Lower lobe of right lung (tissue), 2 donors: ENCODE results near the gene ANKS1B. TPM values are rescaled to one million over a fixed set of nuclear protein-coding genes. Genes with fewer than 3 reads are reported as not detected.

ENCODE experiments used
- ATAC-seq, 2 donors: fragments of 200-7000 bp; cut with Tn5 transposase; one replicate each; pipeline ENCODE4 v1.9.1; 2020 to 2022; ENCODE audit warnings: mild to moderate bottlenecking in 2 of 2, moderate library complexity in 2 of 2
- DNase-seq: peaks from one replicate; pipeline ENCODE4 v3.0.0-alpha.2; 2020
- H3K27ac ChIP-seq: fragments of 200-600 bp; one replicate; pipeline ENCODE4 v1.8.0; 2022
- H3K27me3 ChIP-seq: fragments of 200-600 bp; one replicate; pipeline ENCODE4 v1.8.0; 2022; ENCODE audit warnings: low read depth
- H3K36me3 ChIP-seq: fragments of 200-600 bp; one replicate; pipeline ENCODE4 v1.8.0; 2022; ENCODE audit warnings: mild to moderate bottlenecking
- H3K4me1 ChIP-seq: fragments of 200-600 bp; one replicate; pipeline ENCODE4 v1.8.0; 2022
- H3K4me3 ChIP-seq: fragments of 200-600 bp; one replicate; pipeline ENCODE4 v1.8.0; 2022; ENCODE audit warnings: mild to moderate bottlenecking
- H3K9me3 ChIP-seq: fragments of 200-600 bp; one replicate; pipeline ENCODE4 v1.8.0; 2022
- intact Hi-C: fragments of 100-400 bp; cut with DNase I; formaldehyde crosslinking; loops from one replicate; pipeline ENCODE4 v1.11.0; 2022
- total RNA-seq: library from RNA; stranded (reverse); fragmentation: NEBNext Ultra II Directional; extraction: Animal tissue kit (Norgen Biotek cat#: 25700); gene quantifications from one replicate; pipeline ENCODE4 v1.2.1, GENCODE V29; 2021
- TF ChIP-seq, protein P1 (sequence below): fragments of 200-600 bp; IDR thresholded peaks from one replicate; pipeline ENCODE4 v1.8.0; 2022; ENCODE audit warnings: antibody characterized with exemption, mild to moderate bottlenecking
- donor health status: DM: no; HTN: yes; CAD: no; lungs with severe emphysema.

The ANKS1B gene
- total RNA-seq, 1 donor from 2014 or later, result 4.0 TPM

DNA sequence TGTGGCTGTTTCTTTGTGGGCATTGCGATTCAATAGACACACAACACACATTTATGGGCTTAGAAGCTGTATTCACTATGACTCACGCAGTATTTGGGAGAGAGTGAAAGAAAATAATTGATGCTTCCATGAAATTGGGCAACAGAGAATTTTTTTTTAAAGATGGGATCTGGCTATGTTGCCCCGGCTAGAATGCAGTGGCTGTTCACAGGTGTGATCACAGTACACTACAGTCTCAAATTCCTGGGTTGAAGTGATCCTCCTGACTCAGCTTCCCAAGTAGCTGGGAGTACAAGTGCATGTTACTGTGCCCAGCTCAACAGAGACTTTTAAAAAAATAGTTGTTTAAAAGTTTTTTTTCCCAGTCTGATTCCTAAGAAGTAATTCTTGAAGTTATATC, 1193.3 kb downstream of the ANKS1B start:
- intact Hi-C loops, result no loop called here
- DNase-seq, result no peak
- Histone ChIP-seq H3K4me1 (no peaks in the 10 kb centered on the region), H3K27me3 (no peaks in the 10 kb centered on the region), H3K4me3 (no peak overlapping the region), H3K36me3 (no peaks in the 10 kb centered on the region), H3K9me3 (no peaks in the 10 kb centered on the region), H3K27ac (no peak overlapping the region)
- ATAC-seq, result no peak
- TF ChIP-seq, protein P1, sequence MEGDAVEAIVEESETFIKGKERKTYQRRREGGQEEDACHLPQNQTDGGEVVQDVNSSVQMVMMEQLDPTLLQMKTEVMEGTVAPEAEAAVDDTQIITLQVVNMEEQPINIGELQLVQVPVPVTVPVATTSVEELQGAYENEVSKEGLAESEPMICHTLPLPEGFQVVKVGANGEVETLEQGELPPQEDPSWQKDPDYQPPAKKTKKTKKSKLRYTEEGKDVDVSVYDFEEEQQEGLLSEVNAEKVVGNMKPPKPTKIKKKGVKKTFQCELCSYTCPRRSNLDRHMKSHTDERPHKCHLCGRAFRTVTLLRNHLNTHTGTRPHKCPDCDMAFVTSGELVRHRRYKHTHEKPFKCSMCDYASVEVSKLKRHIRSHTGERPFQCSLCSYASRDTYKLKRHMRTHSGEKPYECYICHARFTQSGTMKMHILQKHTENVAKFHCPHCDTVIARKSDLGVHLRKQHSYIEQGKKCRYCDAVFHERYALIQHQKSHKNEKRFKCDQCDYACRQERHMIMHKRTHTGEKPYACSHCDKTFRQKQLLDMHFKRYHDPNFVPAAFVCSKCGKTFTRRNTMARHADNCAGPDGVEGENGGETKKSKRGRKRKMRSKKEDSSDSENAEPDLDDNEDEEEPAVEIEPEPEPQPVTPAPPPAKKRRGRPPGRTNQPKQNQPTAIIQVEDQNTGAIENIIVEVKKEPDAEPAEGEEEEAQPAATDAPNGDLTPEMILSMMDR, result no peak

DNA sequence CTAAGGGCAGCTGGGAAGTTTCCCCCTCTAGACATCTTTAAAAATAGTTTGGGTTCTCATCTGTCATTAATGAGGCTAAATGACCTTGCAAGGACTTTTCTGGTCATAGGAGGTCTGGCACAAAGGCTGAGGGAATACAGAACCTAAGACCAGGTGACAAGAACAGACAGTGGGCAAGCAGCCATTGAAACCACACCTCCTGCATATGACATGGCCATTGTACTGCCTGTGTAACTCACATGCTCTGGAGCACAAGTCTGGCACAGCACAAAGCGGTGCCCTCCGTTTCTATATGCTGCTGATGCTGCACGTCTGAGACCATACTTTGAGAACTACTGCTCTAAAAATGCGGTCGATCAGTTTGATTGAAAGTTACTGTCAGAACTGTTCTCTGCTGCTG, 1196.3 kb downstream of the ANKS1B start:
- no peak overlapping the region for H3K27ac ChIP-seq
- no peaks in the 10 kb centered on the region for H3K4me1 ChIP-seq
- H3K36me3 ChIP-seq, result no peaks in the 10 kb centered on the region
- H3K4me3 ChIP-seq, result no peak overlapping the region
- ATAC-seq (no peak), DNase-seq (no peak)
- no peaks in the 10 kb centered on the region for H3K9me3 ChIP-seq
- intact Hi-C loops, result no loop called here
- no peaks in the 10 kb centered on the region for H3K27me3 ChIP-seq
- TF ChIP-seq, protein P1, result no peak

DNA sequence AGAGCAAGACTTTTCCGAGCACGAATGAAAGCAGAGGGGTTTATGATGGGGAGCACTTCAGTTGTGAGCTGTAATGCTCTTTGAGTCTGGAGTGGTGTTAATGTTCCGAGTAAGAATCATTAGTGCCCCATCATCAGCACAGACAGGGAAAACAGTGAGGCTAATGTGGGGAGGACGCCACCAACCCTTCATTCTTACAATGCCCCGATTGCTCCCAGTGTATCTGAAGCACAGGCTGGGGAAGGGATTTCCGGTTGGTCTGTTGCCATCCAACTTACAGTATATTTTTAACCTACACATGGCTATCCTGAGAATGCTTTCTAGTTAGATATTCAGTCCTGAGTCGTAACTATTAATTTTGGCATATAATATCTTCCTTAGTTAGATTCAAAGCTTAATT, 1198.1 kb downstream of the ANKS1B start:
- H3K36me3 ChIP-seq, result no peaks in the 10 kb centered on the region

DNA sequence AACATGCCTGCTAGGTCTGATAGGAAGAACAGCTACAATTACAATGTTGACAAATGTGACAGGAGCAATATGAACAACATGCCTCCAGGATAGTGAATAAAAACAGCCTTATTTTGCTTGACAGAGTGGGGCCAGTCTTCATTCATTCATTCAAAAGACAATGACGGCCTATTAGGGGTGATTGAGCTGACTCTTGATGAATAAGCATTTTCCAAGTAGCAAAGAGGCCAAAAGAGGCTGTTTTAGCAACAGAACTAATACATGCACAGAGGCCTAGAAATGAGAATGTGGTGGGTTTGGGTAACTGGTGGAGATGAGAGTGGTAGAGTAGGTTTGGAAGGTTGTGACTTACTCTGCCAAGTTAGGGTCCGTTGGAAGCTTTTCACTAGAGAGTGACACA, 1201.3 kb downstream of the ANKS1B start:
- Histone ChIP-seq H3K4me3 (no peak overlapping the region), H3K9me3 (no peaks in the 10 kb centered on the region), H3K36me3 (no peaks in the 10 kb centered on the region), H3K4me1 (no peaks in the 10 kb centered on the region), H3K27me3 (no peaks in the 10 kb centered on the region), H3K27ac (no peak overlapping the region)
- DNase-seq (no peak), ATAC-seq (no peak)
- TF ChIP-seq, protein P1, result no peak
- intact Hi-C loops, result no loop called here

More for the DNA sequence above, 1198.1 kb downstream of the ANKS1B start:
- Histone ChIP-seq H3K4me3 (no peak overlapping the region), H3K27ac (no peak overlapping the region), H3K9me3 (no peaks in the 10 kb centered on the region), H3K4me1 (no peaks in the 10 kb centered on the region), H3K27me3 (no peaks in the 10 kb centered on the region)
- intact Hi-C loops, result no loop called here
- ATAC-seq (no peak), DNase-seq (no peak)
- TF ChIP-seq, protein P1, result no peak

DNA sequence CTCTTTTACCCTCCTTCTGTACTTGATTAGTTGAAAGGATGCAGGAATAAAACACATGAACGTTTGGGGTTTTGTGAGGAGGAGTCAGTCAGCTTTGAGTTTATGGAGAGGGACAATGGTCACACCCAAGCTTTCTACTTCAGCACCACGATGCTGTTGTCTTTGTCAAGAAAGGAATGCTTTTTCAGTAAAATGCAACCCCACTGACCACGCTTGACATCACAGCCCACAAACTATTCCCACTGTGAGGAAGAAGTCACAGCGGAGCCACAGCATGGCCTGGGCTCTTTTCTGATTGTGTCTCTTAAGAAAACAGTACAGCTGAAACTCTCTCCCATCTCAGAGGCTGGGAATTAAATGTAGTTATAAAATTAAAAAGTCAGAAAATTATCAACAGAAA, 1204.5 kb downstream of the ANKS1B start:
- no peak for ATAC-seq
- H3K4me1 ChIP-seq, result no peaks in the 10 kb centered on the region
- H3K4me3 ChIP-seq, result no peak overlapping the region
- H3K27me3 ChIP-seq, result no peaks in the 10 kb centered on the region
- DNase-seq, result no peak
- intact Hi-C loops, result no loop called here
- no peak overlapping the region for H3K27ac ChIP-seq
- TF ChIP-seq, protein P1, result no peak
- H3K9me3 ChIP-seq, result no peaks in the 10 kb centered on the region
- no peaks in the 10 kb centered on the region for H3K36me3 ChIP-seq

DNA sequence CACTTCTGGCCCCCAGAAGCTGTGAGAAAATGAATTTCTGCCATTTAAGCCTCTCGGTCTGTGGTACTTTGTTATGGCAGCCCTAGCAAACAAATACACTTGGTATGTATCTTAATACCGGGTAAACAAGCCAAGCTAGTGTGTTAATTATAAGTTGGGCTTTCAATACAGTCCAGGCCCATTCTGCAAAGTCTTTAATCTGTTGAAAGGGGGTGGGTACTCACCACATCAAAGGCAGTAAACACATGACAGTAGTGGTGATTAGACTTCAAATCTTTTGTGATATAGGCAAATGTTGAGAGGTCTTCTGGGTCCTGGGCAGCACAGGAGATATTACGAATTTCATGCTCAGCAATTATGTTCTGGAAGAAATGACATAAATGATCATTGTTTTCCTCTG, 1211.9 kb downstream of the ANKS1B start:
- no peaks in the 10 kb centered on the region for H3K9me3 ChIP-seq
- ATAC-seq, result no peak
- no peak overlapping the region for H3K4me3 ChIP-seq
- H3K4me1 ChIP-seq, result no peaks in the 10 kb centered on the region
- no peaks in the 10 kb centered on the region for H3K36me3 ChIP-seq
- no peaks in the 10 kb centered on the region for H3K27me3 ChIP-seq
- intact Hi-C loops, result no loop called here
- H3K27ac ChIP-seq, result no peak overlapping the region
- no peak for DNase-seq
- TF ChIP-seq, protein P1, result no peak
